Measurements from ENCODE around the gene CXXC5.
A peak's percentile ranks its signal among the peaks of the same experiment; 100 is the strongest.

CXXC5 gene

GRCh38 chr5:139695178-139695573, 47.0 kb downstream of the CXXC5 start:
- no peak for DNase-seq (ENCODE audit: low read depth)

GRCh38 chr5:139696167-139696893, 48.2 kb downstream of the CXXC5 start:
- DNase-seq (ENCODE audit: low read depth) = no peak

GRCh38 chr5:139696894-139697658, 48.9 kb downstream of the CXXC5 start:
- peak; percentile 86 for DNase-seq (ENCODE audit: low read depth)

- DNase-seq (ENCODE audit: low read depth) = no peak
These were observed 50.5 kb downstream of the CXXC5 start for GRCh38 chr5:139698490-139699146.

GRCh38 chr5:139699351-139699750, 51.2 kb downstream of the CXXC5 start:
- DNase-seq (ENCODE audit: low read depth) = no peak

GRCh38 chr5:139700711-139701055, 52.5 kb downstream of the CXXC5 start:
- DNase-seq (ENCODE audit: low read depth) = no peak

GRCh38 chr5:139701056-139701741, 53.0 kb downstream of the CXXC5 start:
- peak; percentile 89 for DNase-seq (ENCODE audit: low read depth)

- DNase-seq (ENCODE audit: low read depth) = no peak
These were observed 54.4 kb downstream of the CXXC5 start for GRCh38 chr5:139702548-139702947.

- DNase-seq (ENCODE audit: low read depth) = no peak
These were observed 56.6 kb downstream of the CXXC5 start for GRCh38 chr5:139704748-139705147.

GRCh38 chr5:139705191-139705590, 57.0 kb downstream of the CXXC5 start:
- DNase-seq (ENCODE audit: low read depth) = no peak

GRCh38 chr5:139705655-139706587, 57.8 kb downstream of the CXXC5 start:
- DNase-seq (ENCODE audit: low read depth) = no peak

- no peak for DNase-seq (ENCODE audit: low read depth)
These were observed 59.4 kb downstream of the CXXC5 start for GRCh38 chr5:139707445-139708003.

- no peak for DNase-seq (ENCODE audit: low read depth)
These were observed 60.3 kb downstream of the CXXC5 start for GRCh38 chr5:139708434-139708861.

GRCh38 chr5:139708877-139709581, 60.9 kb downstream of the CXXC5 start:
- peak; percentile 93 for DNase-seq (ENCODE audit: low read depth)

GRCh38 chr5:139709582-139710318, 61.6 kb downstream of the CXXC5 start:
- DNase-seq (ENCODE audit: low read depth) = peak; percentile 78

GRCh38 chr5:139710319-139711066, 62.3 kb downstream of the CXXC5 start:
- DNase-seq (ENCODE audit: low read depth) = no peak

GRCh38 chr5:139711067-139711905, 63.1 kb downstream of the CXXC5 start:
- no peak for DNase-seq (ENCODE audit: low read depth)

GRCh38 chr5:139711906-139712224, 63.7 kb downstream of the CXXC5 start:
- DNase-seq (ENCODE audit: low read depth) = no peak

Data from CMK (cell line).